Left cardiac atrium (tissue), 4 donors: Measurements from ENCODE around the gene SMIM20. TPM values are rescaled to one million over a fixed set of nuclear protein-coding genes. Genes with fewer than 3 reads are reported as not detected.

Source experiments
- ATAC-seq, 2 donors: fragments of 200-7000 bp; cut with Tn5 transposase; one replicate each; pipeline ENCODE4 v1.9.1; 2020; ENCODE audit warnings: mild to moderate bottlenecking in 2 of 2, moderate library complexity in 2 of 2
- DNase-seq: peaks from one replicate; pipeline ENCODE4 v3.0.0-alpha.2; 2020
- intact Hi-C, 2 donors: fragments of 100-400 bp; cut with DNase I; formaldehyde crosslinking; loops; one replicate each; pipeline versions ENCODE4 v1.14.1 to v1.15.1; 2022 to 2023
- total RNA-seq, 2 donors: library from RNA; stranded (reverse); fragmentation: NEBNext Ultra II Directional; extraction: Animal tissue kit (Norgen Biotek cat#: 25700); gene quantifications; one replicate each; pipeline ENCODE4 v1.2.1, GENCODE V29; 2021
- donor health status: DM: no; HTN: yes; CAD: no.
- donor health status: DM: no; HTN: yes; CAD: no; lungs with severe emphysema.
- donor health status: DM: yes; HTN: yes; CAD: no.
- donor health status: Dilated cardiomyopathy.

Gene SMIM20
- total RNA-seq, 2 donors from 2014 or later = 26.6 to 34.2 TPM

- intact Hi-C loops = no loop called here
- ATAC-seq (no peak), DNase-seq (no peak)
These were observed 62.8 kb downstream of the SMIM20 start for GRCh38 chr4:25976780-25977179.

- ATAC-seq (peak in 1 of 2 donors; percentile 14), DNase-seq (no peak)
- intact Hi-C loops = no loop called here
These were observed 63.6 kb downstream of the SMIM20 start for GRCh38 chr4:25977397-25978170.

- intact Hi-C loops = no loop called here
- ATAC-seq (peak in 1 of 2 donors; percentile 30), DNase-seq (no peak)
These were observed 64.3 kb downstream of the SMIM20 start for GRCh38 chr4:25978327-25978726.

Other genes with a start within 250 kb of the SMIM20 start
- 1 to 10 TPM; 5.6 to 6.6 TPM for gene SEL1L3, start 51.2 kb upstream of the SMIM20 start, total RNA-seq